HG03460 (cell line): ENCODE results near the gene RRM2.
"Not testable (repeated sequence)": the region's sequence is repeated elsewhere in the genome, so short reads cannot be mapped to it uniquely, and the experiment has no call there.

ENCODE experiments used
- ATAC-seq: cut with Tn5 transposase; IDR thresholded peaks from one replicate; pipeline ENCODE4 v1.9.1; 2021; ENCODE audit not compliant: unreplicated experiment

RRM2 gene

DNA sequence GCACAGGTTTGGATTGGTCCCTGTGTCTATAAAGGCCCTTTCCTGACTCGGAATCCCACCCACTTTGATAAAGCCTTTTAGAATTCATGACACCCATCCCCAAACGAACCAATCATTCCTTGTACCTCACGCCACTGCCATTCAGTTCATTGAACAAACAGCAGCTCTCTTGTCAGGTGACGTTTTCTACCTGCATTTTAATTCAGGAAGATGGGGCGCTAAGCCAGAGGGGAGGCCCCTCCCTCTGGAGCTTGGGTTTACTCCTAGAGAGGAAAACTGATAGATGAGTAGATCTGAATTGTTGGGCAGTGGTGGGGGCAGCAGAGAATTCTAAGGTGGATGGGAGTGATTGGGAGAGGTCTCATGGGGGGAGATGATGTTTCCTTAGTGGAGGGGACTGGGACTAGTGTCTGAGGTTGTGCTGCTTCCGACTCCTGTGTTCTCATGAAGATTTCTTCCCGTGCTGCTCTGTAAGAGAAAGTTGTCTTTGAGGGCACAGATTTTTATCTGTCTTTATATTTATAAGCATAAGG, 9.6 kb downstream of the RRM2 start:
- ATAC-seq = no peak

DNA sequence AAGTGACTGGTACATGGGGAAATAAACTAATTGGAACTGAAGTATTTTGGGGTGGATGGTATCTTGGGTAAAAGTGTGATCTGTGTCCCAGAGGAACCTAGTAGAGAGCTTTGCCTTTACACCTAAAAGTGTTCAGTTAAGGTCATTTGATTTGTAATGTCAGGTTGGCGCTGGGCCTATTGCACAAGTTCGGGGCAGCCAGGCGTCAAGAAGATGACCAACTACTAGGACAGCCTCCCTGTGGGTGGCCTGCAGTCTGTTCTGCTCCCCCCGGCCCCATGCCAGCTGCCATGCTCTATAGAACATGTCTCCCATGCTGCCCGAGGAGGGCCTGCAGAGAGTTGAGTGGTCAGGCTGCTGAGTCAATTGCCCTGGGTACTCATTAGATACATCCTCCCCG, 10.1 kb downstream of the RRM2 start:
- no peak for ATAC-seq

DNA sequence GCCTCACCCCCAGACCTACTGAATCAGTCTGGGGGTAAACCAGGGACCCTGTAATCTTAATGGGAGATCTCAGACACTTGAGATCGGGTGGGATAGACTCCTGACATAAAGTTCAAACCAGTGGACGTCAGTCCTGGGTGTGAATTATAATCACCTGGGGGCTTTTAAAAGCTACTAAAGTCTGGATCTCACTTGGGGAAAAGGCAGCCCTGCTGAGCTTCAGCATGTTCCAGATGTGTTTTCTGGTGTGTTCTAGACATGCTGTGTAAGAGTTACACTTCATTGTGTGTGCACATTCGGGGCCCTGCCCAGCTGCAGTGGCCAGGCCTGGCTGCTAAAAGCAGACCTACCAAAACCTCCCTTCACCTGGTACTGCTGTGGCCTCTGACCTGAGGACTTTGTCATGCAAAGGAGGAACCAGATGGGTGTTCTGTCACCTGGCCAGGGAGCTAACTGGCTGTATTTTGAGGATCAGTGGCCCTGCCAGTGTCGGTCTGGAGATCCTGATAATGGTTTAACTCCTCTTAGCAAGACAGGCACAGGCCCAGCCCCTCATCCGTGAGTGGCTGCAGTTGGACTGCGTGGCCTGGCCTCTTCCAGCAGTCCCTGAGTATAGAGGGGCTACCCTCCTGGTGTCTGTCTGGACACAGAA, 10.6 kb downstream of the RRM2 start:
- ATAC-seq = no peak

DNA sequence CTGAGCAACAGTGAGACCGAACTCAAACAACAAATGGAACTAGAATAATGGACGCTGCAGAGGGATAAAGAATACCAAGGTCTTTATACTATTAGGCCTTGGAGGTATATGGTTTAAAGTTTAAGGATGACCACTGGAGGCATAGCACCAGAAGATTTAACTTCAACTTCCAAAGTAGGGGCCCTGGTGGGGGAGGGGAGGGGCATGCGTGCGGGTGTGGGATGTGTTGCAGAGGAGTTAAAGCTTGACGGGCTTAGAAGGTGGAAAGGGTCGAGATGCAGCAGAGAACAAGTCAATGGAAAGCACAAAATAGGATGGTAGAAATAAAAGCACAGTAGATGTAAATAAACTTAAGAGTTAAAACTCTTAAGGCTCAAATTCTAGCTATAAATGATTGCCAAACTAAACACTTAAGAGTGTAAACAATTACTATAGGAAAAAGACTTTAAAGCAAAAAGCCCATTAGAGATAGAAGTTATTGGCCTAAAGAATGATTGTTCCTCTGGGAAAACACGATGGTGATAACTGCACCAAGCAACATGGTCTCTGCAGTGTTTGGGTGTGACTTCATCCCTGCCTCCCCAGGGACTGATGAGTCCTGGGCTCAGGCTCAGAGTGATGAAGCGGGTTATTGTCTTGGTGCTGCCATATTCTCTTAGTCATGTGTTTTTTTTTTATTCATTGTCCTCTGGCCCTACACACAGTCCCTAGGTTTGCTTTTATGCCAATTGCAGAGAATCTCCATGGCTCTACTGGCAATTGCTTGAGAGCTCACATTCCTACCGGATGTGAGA, 13.0 kb downstream of the RRM2 start:
- no peak for ATAC-seq

DNA sequence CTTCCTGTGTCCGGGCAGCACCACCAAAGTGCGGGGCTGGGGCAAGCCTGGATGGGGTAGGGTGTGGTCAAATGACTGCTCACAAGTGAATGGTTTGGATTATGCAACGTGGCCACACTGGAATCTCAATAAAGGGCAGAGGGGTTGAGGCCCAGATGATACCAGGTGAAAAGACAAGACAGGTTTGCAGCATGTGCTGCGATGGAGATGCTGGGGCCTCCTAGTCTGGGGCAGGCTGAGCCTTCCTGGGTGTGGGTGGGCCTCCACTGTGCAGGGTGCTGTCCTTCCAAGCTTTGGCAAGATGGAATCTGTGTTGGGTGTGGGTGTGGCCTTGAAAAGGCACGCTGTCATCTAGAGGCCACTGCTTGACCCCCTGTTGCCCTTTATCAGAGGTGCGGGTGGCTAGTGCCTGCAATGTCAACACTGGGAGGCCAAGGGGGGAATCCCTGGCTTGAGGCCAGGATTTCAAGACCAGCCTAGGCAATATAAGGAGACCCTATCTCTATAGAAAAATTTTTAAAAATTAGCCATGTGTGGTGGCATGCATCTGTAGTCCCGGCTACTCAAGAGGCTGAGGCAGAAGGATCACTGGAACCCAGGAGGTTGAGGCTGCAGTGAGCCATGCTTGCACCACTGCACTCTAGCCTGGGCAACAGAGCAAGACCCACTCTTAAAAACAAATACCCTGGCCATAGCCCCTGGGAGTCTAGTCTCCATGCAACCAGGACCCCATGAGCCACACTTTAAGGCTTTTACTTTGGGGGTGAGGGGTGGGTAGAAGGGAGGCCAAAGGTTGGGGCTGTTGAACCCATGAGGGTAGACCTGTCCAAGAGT, 13.8 kb downstream of the RRM2 start:
- ATAC-seq = no peak

DNA sequence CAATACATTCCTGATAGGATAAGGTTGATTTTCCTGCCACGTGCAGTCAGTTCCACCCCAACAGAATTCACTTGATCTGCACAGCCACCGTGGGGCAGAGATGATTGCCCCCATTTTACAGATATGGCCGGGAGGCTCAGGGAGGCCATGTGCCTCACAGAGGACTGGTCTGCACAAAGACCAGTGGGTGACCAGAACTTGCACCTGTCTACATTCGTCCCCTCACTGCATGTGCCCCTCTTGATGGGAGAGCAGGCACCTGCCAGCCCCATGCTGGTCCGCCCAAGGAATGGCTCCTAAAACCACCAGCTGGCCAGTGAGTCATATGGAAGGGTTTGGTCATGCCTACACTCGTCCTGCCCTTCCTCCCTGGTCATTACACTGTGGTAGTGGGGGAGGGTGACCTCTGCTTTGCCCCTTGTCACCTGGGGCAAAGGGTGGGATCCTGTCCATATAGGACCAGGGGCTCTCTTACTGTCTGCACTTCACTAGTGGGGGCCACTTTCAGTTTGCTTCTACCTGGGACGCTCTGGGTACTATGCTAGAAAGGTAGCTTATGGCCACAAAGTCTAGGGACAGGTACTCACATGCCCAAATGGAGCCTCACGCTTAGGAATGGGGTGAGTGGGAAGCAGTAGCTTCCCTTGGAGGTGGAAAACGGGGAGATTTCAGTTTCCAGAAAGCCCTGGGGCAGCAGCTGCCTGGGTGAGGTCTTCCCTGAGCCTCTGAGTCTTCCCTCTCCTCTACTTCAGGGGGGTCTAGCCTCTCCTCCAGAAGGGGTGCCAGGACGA, 14.7 kb downstream of the RRM2 start:
- no peak for ATAC-seq

DNA sequence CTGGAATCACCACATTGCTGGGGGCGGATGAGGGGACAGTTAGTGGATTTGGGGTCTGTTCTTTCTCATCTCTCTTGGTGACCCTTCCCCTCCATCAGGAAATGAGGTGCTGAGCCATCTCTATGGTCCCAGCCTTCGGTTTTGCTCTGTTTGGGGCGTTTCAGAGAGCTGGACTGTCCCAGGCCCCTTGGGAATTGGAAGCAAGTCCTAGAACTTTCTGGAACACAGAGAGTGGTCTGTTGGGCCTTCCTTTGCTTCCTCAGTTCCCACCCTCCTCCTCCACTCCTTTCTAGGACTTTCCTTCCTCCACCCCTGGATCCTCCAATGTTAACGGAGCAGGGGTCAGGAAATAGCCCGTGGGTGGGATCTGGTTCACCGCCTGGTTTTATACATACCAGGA, 17.0 kb downstream of the RRM2 start:
- no peak for ATAC-seq

DNA sequence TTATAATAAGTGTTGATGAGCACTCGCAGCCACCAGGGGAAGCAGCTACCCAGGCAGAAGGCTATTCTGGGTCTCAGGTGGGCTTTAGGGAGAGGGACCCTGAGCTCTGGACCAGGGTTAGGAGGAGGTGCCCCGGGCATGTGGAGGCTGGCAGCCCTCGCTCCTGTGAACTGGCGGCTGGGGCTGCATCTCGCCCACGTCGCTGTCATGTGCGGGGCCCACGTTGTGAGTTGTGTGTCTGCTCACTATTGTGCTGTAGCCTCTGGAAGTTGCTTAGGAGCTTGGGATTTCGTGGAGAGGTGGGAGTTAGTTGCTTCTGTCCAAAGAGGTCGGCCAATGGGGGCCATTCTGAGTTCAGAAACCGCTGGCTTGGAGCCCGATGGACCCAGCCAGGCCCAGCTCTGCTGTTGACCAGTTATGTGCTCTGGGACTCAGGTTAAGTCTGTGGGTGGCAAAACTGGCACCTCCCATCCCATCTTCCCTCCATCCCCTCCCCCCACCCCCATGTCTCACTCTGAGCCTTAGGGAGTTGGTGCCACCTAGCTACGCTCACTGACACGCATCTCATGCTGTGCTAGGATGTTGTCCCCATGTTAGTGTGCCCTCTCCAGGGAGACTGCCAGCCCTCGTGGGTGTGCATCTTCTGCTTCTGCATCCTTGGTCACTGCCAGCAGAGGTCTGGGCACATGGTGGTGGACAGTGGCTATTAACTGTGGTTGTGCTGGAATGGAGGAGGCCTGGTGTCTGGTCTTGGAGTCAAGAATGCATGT, 18.5 kb downstream of the RRM2 start:
- no peak for ATAC-seq

DNA sequence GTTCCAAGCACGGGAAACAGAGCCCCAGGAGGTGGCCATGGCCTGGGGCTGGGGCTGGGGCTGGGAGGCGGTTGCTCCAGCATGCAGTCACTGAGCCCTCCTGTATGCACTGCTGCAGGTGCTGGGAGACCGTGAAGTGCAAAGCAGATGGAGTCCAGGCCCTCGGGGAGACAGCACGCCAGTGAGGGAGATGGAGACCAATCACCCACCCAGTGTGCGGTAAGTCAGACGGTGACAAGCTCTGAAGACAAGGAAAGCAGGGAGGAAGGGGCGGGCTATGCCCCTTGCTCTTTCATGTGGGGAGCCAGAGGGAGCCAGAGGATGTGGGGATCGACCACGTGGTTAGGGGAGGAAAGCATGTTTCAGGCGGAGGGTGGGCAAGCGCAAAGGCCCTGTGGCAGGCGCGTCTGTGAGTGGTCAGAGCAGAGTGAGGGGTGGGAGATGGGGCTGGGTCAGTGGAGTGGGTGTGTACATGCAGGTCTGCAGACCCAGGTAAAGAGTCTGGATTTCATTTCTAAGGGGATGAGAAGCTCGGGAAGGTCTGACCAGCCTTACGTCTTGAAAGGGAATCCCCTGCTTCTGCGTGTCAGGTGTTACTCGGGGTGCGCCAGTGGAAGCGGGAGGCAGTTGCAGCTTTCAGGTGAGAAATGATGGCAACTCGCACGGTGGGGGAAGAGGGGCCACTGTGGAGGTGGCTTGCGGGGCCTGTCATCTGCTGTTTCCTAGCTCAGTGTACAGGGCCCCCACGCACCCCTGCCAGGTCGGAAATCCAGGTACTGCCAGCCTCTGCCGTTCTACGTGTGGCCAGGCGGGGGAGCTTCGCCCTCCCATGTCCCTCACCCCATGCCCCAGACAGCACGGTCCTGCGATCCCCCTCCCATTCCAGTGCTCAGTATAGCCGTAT, 19.4 kb downstream of the RRM2 start:
- ATAC-seq = no peak

DNA sequence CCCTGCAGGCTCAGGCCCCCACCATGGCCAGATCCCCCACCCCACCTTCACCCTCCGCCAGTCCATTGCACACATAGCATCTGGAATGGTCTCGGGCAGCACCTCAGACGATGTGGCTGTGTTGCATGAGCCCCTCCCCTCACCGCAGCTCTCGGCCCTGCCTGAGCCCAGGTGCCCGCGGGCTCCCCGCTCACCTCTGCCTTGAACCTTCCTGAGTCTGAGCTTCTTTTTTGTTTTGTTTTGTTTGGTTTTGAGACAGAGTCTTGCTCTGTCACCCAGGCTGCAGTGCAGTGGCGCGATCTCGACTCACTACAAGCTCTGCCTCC, 20.1 kb downstream of the RRM2 start:
- no peak for ATAC-seq

DNA sequence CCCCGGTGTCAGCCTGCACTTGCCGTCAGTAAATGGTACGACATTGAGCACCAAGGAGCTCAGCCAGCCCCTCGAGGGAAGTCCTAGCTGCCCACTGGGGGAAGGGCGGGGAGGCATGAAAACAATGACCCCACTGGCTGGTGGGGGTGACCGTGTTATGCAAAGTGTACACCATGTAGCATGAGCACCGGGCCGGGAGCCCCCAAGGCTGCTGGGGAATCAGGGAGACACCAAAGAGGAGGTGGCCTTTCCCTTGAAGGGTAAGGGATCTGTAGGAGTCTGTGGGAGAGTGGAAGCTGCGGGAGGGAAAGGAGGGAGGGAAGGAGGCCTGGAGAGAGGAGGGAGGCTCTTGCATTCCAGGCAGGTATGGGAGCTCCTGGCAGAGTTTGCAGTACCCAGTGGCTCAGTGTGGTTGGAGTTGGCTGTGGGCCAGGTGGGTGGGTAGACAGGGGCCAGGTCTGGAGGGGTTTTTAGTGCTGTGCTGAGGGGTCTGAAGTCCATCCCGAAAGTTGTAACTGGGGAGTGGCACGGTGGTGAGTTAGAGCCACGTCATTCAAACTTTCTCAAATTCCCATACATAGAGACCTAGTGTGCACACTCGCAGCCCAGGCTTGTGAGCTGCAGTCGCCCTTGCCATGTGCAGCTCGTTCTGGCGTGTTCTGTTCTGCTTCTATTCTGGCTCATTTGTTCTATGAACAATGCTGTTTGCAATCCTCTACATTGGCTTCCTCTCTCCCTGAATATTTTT, 22.4 kb downstream of the RRM2 start:
- ATAC-seq = no peak

DNA sequence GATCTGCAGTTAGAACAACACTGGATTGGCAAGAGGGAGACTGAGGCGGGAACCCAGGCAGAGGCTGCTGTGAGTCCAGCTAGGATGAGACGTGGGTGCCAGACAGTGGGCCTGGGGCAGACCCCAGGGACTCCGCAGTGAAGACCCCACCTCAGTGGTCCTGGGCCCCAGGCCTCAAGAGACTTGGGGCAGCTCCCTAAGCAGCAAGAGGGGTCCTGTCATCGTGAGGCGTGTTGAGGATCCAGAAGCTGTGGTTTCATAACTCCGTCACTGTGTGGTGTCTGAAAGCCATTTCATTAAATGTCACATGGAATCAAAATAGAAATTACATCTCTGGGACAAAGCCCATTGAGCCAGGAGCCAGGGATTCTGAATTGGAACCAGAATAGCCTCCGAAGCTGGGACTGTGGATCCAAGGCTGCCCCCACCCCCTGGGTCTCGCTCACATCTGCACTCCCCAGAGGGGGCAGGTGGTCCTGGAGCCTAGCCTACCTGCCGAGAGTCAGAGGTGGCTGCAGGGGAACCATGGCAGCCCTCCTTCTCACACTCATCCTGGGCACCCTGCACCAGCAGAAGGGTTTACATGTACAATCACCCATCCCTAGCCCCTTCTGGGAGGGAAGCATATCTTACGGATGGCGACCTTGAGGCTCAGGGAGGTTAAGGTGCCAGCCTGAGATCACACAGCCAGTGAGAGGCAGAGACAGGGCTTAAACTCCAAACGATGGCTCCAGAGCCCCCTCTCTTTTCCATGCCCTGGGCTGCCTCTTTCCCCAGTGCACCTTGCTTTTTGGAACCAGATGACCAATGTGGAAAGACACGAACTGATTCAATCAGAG, 23.2 kb downstream of the RRM2 start:
- ATAC-seq = no peak

DNA sequence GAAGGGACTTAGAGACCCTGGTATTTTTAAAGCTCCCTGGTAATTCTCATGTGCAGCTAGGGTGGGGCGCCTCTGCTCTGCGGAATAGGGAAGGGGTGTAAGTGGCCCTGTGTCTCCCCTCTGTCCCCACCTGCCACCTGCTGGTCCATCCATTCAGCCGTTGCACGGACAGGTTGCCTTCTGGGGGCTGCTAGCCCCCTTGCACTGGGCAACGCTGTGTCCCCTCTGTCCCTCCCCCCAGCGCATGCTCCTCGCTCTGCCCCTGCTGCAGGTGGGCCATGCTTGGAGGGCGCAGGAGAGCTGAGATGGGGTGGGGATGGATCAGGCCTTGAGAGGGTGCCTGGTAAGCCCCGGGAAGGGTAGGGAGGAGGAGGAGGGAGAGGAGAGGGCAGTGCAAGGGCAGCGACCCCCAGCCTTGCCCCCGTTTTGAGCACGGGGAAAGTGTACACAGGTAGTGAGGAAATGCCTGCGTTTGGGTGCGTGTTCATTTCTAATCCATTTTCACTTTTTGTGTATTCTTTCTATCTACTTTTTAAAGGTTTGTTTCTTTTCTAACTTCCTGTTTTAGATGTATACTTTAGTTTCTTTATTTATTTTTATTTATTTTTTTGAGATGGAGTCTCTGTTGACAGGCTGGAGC, 23.9 kb downstream of the RRM2 start:
- no peak for ATAC-seq

DNA sequence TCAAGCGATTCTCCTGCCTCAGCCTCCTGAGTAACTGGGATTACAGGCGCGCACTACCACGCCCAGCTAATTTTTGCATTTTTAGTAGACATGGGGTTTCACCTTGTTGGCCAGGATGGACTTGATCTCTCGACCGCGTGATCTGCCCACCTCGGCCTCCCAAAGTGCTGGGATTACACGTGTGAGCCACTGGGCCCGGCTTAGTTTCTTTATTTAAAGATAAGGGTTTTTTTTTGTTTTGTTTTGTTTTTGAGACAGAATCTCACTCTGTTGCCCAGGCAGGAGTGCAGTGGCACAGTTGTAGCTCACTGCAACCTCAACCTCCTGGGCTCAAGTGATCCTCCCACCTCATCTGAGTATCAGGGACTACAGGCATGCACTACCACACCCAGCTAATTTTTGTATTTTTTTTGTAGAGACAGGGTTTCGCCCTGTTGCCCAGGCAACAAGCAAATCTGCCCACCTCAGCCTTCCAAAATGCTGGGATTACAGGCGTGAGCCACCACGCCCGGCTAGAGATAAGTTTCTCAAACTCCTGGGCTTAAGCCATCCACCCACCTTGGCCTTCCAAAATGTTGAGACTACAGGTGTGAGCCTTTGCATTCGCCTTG, 24.6 kb downstream of the RRM2 start:
- not testable (repeated sequence) for ATAC-seq

DNA sequence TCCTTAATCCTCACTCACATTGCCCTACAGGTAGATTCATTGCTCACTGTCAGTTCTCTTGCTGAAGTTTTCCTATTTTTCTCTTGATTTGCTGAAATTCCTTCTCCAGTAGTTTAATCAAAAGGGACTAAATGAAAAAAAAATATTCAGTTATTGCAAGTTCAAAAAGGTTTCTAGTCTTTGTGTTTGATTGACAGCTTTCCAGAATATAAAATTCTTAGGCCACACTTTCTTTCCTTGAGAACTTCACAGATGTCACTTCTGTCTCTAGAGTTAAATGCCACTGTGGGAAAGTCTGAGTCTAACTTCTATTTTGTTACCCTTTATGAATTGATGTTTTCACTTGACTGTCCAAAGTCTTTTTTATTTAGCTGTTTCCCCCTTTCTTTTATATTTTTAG, 25.7 kb downstream of the RRM2 start:
- no peak for ATAC-seq

DNA sequence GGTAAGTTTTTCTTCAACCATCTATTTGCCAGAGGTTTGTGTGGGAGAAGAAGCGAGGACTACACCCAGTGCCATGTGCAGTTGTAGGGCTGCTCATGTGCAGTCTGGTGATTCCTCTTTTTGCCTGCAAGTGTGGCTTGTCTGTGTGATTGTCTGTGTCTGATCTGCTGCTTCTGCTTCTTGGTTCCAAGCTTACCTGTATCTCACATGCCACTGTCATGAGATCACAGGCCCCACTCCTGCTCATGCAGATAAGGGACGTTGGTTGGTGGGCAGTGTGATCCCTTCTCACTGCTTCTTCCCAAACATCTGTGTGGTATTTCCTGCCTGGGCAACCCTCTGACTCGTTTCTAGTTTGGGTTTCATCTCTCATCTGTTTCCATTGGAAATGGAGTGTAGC, 27.1 kb downstream of the RRM2 start:
- ATAC-seq = no peak

DNA sequence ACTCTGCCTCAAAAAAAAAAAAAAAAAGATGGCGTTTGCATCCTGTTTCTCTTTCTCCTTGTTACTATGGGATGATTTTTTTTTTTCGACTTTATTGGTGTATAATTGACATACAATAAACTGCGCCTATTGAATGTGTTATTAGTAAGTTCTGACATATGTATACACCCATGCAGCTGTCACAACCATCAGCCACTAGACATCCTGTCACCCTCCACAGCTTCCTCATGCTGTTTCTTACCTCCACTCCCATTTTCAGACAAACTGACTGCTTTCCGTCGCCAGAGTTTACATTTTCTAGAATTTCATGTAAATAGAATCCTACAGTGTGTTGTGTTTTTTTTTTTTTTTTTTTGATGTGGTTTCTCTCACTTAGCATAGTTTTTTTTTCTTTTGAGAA, 27.9 kb downstream of the RRM2 start:
- ATAC-seq = no peak
